Left cardiac atrium (tissue), 4 donors: ENCODE measurements around the gene BRMS1. TPM values are rescaled to one million over a fixed set of nuclear protein-coding genes. Genes with fewer than 3 reads are reported as not detected.

ENCODE experiments used
- ATAC-seq, 2 donors: fragments of 200-7000 bp; cut with Tn5 transposase; one replicate each; pipeline ENCODE4 v1.9.1; 2020; ENCODE audit warnings: mild to moderate bottlenecking in 2 of 2, moderate library complexity in 2 of 2
- DNase-seq: peaks from one replicate; pipeline ENCODE4 v3.0.0-alpha.2; 2020
- intact Hi-C, 2 donors: fragments of 100-400 bp; cut with DNase I; formaldehyde crosslinking; loops; one replicate each; pipeline versions ENCODE4 v1.14.1 to v1.15.1; 2022 to 2023
- total RNA-seq, 2 donors: library from RNA; stranded (reverse); fragmentation: NEBNext Ultra II Directional; extraction: Animal tissue kit (Norgen Biotek cat#: 25700); gene quantifications; one replicate each; pipeline ENCODE4 v1.2.1, GENCODE V29; 2021
- donor health status: DM: no; HTN: yes; CAD: no.
- donor health status: DM: no; HTN: yes; CAD: no; lungs with severe emphysema.
- donor health status: DM: yes; HTN: yes; CAD: no.
- donor health status: Dilated cardiomyopathy.

The BRMS1 gene
- total RNA-seq, 2 donors from 2014 or later, result 14.9 to 19.3 TPM

GRCh38 chr11:66292543-66293332 lies 52.2 kb downstream of the BRMS1 start:
- no peak for ATAC-seq
- intact Hi-C loops, result no loop called here
- DNase-seq, result no peak

- no peak for DNase-seq
- no peak for ATAC-seq
- intact Hi-C loops, result no loop called here
Measured at GRCh38 chr11:66291706-66292542, 53.0 kb downstream of the BRMS1 start, which contains the start of gene TMEM151A. TSS of gene TMEM151A (plus strand) at chr11:66291894. CDS start at chr11:66292014, 120 bp downstream.

- ATAC-seq (no peak), DNase-seq (no peak)
- intact Hi-C loops, result no loop called here
Measured at GRCh38 chr11:66291303-66291705, 53.6 kb downstream of the BRMS1 start.

DNA sequence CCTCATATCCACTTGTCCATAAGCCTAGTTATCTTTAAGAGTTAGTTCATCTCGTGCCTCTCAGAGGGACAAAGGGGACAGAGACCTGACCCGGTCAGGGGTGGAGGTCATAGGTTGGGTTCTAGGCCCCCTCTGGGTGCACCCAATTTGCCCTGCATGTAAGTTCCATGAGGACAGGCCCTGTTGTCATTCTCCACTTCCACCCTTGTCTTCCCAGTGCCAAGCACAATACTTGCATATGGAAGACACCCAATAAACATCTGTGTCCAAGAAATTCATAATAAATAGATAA lies 54.6 kb downstream of the BRMS1 start:
- intact Hi-C loops, result no loop called here
- DNase-seq (no peak), ATAC-seq (no peak)

- peak; percentile 58 to 61 for ATAC-seq
- intact Hi-C loops, result loop anchor here in 1 of 2 donors (10.0 kb wide), 1 partner anchor 65 kb away; no protein-coding TSS in a partner anchor
Measured at GRCh38 chr11:66289548-66290329, 55.2 kb downstream of the BRMS1 start.

GRCh38 chr11:66288671-66289547 lies 56.0 kb downstream of the BRMS1 start, which contains the start of gene YIF1A:
TSS of gene YIF1A (minus strand) at chr11:66289143. CDS start at chr11:66288985, 158 bp downstream.
- intact Hi-C loops, result loop anchor here in 1 of 2 donors (10.0 kb wide), 1 partner anchor 64 kb away; no protein-coding TSS in a partner anchor
- ATAC-seq (peak; percentile 94 to 97), DNase-seq (peak; percentile 99)

More at GRCh38 chr11:66289548-66290329, 55.2 kb downstream of the BRMS1 start:
- peak; percentile 81 for DNase-seq

DNA sequence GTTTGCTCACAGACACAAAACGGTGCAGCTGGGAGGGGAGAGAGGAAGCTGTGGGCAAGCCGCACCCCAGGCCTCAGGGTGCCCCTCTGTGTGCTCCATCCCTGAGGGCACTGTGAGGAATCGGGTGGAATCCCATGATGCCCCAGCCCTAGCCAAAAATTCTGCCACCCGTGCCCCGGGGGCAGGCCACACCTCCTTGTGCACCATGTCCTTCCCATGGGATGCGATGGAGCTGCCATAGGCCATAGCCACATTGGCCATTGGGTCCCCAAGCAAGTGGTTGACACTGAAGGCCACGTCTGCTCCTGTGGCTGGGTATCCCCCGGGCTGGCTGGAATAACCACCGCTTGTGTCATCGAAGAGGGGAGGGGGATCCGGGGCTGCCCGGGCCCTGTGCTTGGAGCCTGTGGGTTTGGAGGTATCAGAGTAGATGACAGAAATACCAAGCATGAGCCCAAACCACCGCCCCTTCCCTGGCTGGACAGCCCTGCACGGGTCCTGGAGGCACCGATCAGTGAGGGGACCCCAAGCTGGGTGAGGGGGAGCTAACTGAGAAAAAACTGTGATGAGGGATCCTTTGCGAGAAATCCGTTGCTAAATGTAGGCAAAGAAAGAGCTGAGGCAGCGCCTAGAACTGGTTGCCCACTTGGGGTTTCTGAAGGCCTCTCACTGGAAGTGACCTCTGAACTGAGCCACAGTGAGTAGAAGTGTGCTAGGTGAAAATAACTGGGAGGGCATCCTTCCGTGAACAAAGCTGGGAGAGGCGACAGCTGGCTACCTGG lies 56.8 kb downstream of the BRMS1 start:
- intact Hi-C loops, result loop anchor here in 1 of 2 donors (10.0 kb wide), 1 partner anchor 63 kb away; no protein-coding TSS in a partner anchor
- DNase-seq (no peak), ATAC-seq (no peak)

Other genes with a start within 250 kb of the BRMS1 start
- gene KLC2, start 87.4 kb downstream of the BRMS1 start, total RNA-seq, result 10 to 100 TPM; 25.8 to 32.1 TPM
- gene RAB1B, start 76.5 kb downstream of the BRMS1 start, total RNA-seq, result 100 to 1,000 TPM; 114 to 115 TPM
- not detected for gene CNIH2, start 66.9 kb downstream of the BRMS1 start, total RNA-seq
- 10 to 100 TPM; 53.2 to 81.1 TPM for gene YIF1A, start 56.0 kb downstream of the BRMS1 start, total RNA-seq
- gene TMEM151A, start 53.2 kb downstream of the BRMS1 start, total RNA-seq, result 1 to 10 TPM in 1 of 2 donors, under 1 TPM in 1; 0.86 to 1.1 TPM
- gene CD248, start 28.1 kb downstream of the BRMS1 start, total RNA-seq, result 10 to 100 TPM; 43.8 to 54.3 TPM
- gene RIN1, start 8.7 kb downstream of the BRMS1 start, total RNA-seq, result 1 to 10 TPM; 2.2 to 4.6 TPM
- 10 to 100 TPM; 37.9 to 41.1 TPM for gene B4GAT1, start 2.5 kb upstream of the BRMS1 start, total RNA-seq
- gene SLC29A2, start 26.7 kb upstream of the BRMS1 start, total RNA-seq, result 10 to 100 TPM; 15.1 to 16.6 TPM
- under 1 TPM; 0.18 to 0.68 TPM for gene NPAS4, start 75.9 kb upstream of the BRMS1 start, total RNA-seq
- 10 to 100 TPM; 43.1 to 47.0 TPM for gene MRPL11, start 93.7 kb upstream of the BRMS1 start, total RNA-seq
- 10 to 100 TPM in 1 of 2 donors, 1 to 10 TPM in 1; 9.1 to 11.0 TPM for gene PELI3, start 121.8 kb upstream of the BRMS1 start, total RNA-seq
- gene DPP3, start 135.3 kb upstream of the BRMS1 start, total RNA-seq, result 10 to 100 TPM; 18.5 TPM
- gene BBS1, start 165.5 kb upstream of the BRMS1 start, total RNA-seq, result 10 to 100 TPM; 18.7 to 18.9 TPM
- gene ZDHHC24, start 200.9 kb upstream of the BRMS1 start, total RNA-seq, result 1 to 10 TPM; 7.9 to 8.2 TPM
- gene ACTN3, start 201.8 kb upstream of the BRMS1 start, total RNA-seq, result under 1 TPM; 0.10 to 0.15 TPM
- gene CTSF, start 223.5 kb upstream of the BRMS1 start, total RNA-seq, result 10 to 100 TPM; 51.0 to 71.9 TPM
- gene CCDC87, start 248.0 kb upstream of the BRMS1 start, total RNA-seq, result under 1 TPM; 0.18 to 0.39 TPM
- gene CCS, start 248.1 kb upstream of the BRMS1 start, total RNA-seq, result 10 to 100 TPM; 28.3 to 28.6 TPM